Adrenal gland (tissue), 12 donors: Measurements from ENCODE around the gene PIAS1. TPM values are rescaled to one million over a fixed set of nuclear protein-coding genes. Genes with fewer than 3 reads are reported as not detected.

Experiments used
- DNase-seq, 7 donors: peaks; one replicate each; pipeline ENCODE4 v3.0.0-alpha.2; 2019 to 2020
- H3K27ac ChIP-seq, 5 donors: fragments of 200-600 bp; sonication (generic) in 4 of 5; 1 replicate in 3 of 5; 2 replicates in 2 of 5; pipeline versions ENCODE4 v1.5.1 to v1.8.0; 2016 to 2020; ENCODE audit warnings: mild to moderate bottlenecking in 1 of 5
- H3K27me3 ChIP-seq: fragments of 200-600 bp; 2 replicates; pipeline ENCODE4 v1.8.0; 2021
- H3K36me3 ChIP-seq, 2 donors: fragments of 200-600 bp; replicated peaks in 1 of 2; 1 replicate in 1 of 2; 2 replicates in 1 of 2; pipeline versions ENCODE4 v1.5.1 to v1.8.0; 2018 to 2022
- H3K4me1 ChIP-seq, 2 donors: fragments of 200-600 bp; replicated peaks in 1 of 2; 1 replicate in 1 of 2; 2 replicates in 1 of 2; pipeline versions ENCODE4 v1.5.1 to v1.8.0; 2018 to 2021
- H3K4me3 ChIP-seq, 4 donors: fragments of 200-600 bp; sonication (generic) in 3 of 4; one replicate each; pipeline ENCODE4 v1.5.1; 2016 to 2018
- H3K9me3 ChIP-seq, 3 donors: fragments of 200-600 bp; sonication (generic) in 1 of 3; replicated peaks in 1 of 3; 1 replicate in 2 of 3; 2 replicates in 1 of 3; pipeline versions ENCODE4 v1.5.1 to v1.8.0; 2016 to 2021
- CTCF ChIP-seq, 6 experiments: fragments of 450-650 bp in 4 of 6; fragments of 200-600 bp in 2 of 6; sonication (generic) in 1 of 6; IDR thresholded peaks; 1 replicate in 5 of 6; 2 replicates in 1 of 6; pipeline versions ENCODE4 v1.5.1 to v1.8.0; 2016 to 2021; ENCODE audit warnings: antibody characterized with exemption in 6 of 6, mild to moderate bottlenecking in 2 of 6, moderate library complexity in 1 of 6
- POLR2A ChIP-seq, 2 donors: fragments of 450-650 bp; IDR thresholded peaks; one replicate each; pipeline ENCODE4 v1.6.1; 2017; ENCODE audit warnings: antibody characterized with exemption in 2 of 2, mild to moderate bottlenecking in 2 of 2, moderate library complexity in 1 of 2
- whole genome bisulfite sequencing, 4 donors: extraction: QIAGEN DNeasy Blood & Tissue Kit in 2 of 4; methylation state at CpG; one replicate each; pipeline versions ENCODE4 v1.1.5 to v1.1.7; 2013 to 2017; 5-methylcytosine and 5-hydroxymethylcytosine counted together
- intact Hi-C, 2 donors: fragments of 100-400 bp; cut with DNase I; formaldehyde crosslinking; loops; one replicate each; pipeline versions ENCODE4 v1.14.1 to v1.15.0; 2022 to 2023
- polyA plus RNA-seq, 3 donors: library from polyadenylated mRNA; stranded (reverse); fragments of 200-250 nt in 2 of 3; fragments of 350-450 nt in 1 of 3; fragmentation: Illumina TruSeq in 1 of 3; extraction: RNeasy Lipid Tissue Mini Kit (QIAGEN cat#74804) in 1 of 3; gene quantifications; one replicate each; pipeline ENCODE4 v1.2.3, GENCODE V29; 2013 to 2014
- total RNA-seq, 9 donors: library from RNA; depleted of rRNA in 4 of 9; stranded (reverse); fragments of >200 nt in 4 of 9; fragments of 120-200 nt in 1 of 9; fragmentation: NEBNext Ultra II Directional in 1 of 9; extraction: Animal tissue kit (Norgen Biotek cat#: 25700) in 1 of 9; gene quantifications; one replicate each; pipeline versions ENCODE4 v1.1.0 to v1.2.4, GENCODE V29; 2013 to 2023
- donor health status: healthy with polysubstance abuse.
- donor health status: Bipolar disorder and iron deficiency.
- donor health status: DM: yes; HTN: yes; CAD: no.
- donor health status: DM: no; HTN: no; CAD: no.
- donor health status: DM: no; HTN: no; CAD: no.
- donor health status: DM: yes; HTN: yes; CAD: no.

PIAS1 gene
- total and polyA plus RNA-seq, 12 donors, result 12.7 to 60.0 (median 38.8) TPM

- peaks cover 0 to 9% of the 10 kb centered on the region in 2 donors for H3K4me1 ChIP-seq
- H3K36me3 ChIP-seq, result no peaks in the 10 kb centered on the region
- no peaks in the 10 kb centered on the region for H3K9me3 ChIP-seq
- H3K4me3 ChIP-seq, result no peak overlapping the region
- DNase-seq, result no peak
- intact Hi-C loops, result no loop called here
- no peak overlapping the region for H3K27ac ChIP-seq
- TF ChIP-seq CTCF (IDR thresholded peaks at IDR 0.05) (no peak), POLR2A (IDR thresholded peaks at IDR 0.05) (no peak)
- no peaks in the 10 kb centered on the region for H3K27me3 ChIP-seq
Measured at GRCh38 chr15:68107142-68107541, 53.0 kb downstream of the PIAS1 start.

GRCh38 chr15:68112706-68113105 is 58.6 kb downstream of the PIAS1 start:
- Histone ChIP-seq H3K27ac (peak overlapping the region in 1 of 5 donors; percentile 65), H3K4me3 (no peak overlapping the region), H3K9me3 (no peaks in the 10 kb centered on the region), H3K36me3 (no peaks in the 10 kb centered on the region), H3K4me1 (peaks cover 11 to 40% of the 10 kb centered on the region in 2 donors), H3K27me3 (no peaks in the 10 kb centered on the region)
- TF ChIP-seq POLR2A (IDR thresholded peaks at IDR 0.05), result no peak
- WGBS, 4 donors, result 60 to 65% (median 63%) methylated on average over 3 of the region's 3 CpGs
- no peak for DNase-seq
- intact Hi-C loops, result loop anchor here in 1 of 2 donors (10.0 kb wide), 1 partner anchor 58 kb away; the partner anchor contains the start of gene PIAS1

- Histone ChIP-seq H3K27me3 (no peaks in the 10 kb centered on the region), H3K27ac (peak overlapping the region in 3 of 5 donors; percentile 35 to 65 (median 46)), H3K9me3 (no peaks in the 10 kb centered on the region), H3K4me3 (no peak overlapping the region), H3K36me3 (no peaks in the 10 kb centered on the region), H3K4me1 (peaks cover 11 to 40% of the 10 kb centered on the region in 2 donors)
- intact Hi-C loops, result loop anchor here in 1 of 2 donors (10.0 kb wide), 1 partner anchor 58 kb away; the partner anchor contains the start of gene PIAS1
- peak in 2 of 7 donors; percentile 17 to 21 for DNase-seq
- TF ChIP-seq CTCF (IDR thresholded peaks at IDR 0.05), result no peak
- TF ChIP-seq POLR2A (IDR thresholded peaks at IDR 0.05), result no peak
Measured at GRCh38 chr15:68113273-68113672, 59.2 kb downstream of the PIAS1 start.

GRCh38 chr15:68113751-68114150 is 59.6 kb downstream of the PIAS1 start:
- Histone ChIP-seq H3K4me1 (peaks cover 11 to 40% of the 10 kb centered on the region in 2 donors), H3K27ac (peak overlapping the region in 2 of 5 donors; percentile 65 to 67), H3K4me3 (peak overlapping the region in 1 of 4 donors; percentile 43), H3K27me3 (no peaks in the 10 kb centered on the region), H3K9me3 (no peaks in the 10 kb centered on the region), H3K36me3 (no peaks in the 10 kb centered on the region)
- WGBS, 4 donors, result 0 to 7% (median 3%) methylated on average over 1 of the region's 1 CpG
- no peak for TF ChIP-seq POLR2A (IDR thresholded peaks at IDR 0.05)
- no peak for TF ChIP-seq CTCF (IDR thresholded peaks at IDR 0.05)
- DNase-seq, result no peak
- intact Hi-C loops, result loop anchor here in 1 of 2 donors (10.0 kb wide), 1 partner anchor 59 kb away; the partner anchor contains the start of gene PIAS1

- Histone ChIP-seq H3K27ac (peak overlapping the region in 3 of 5 donors; percentile 45 to 67 (median 65)), H3K36me3 (no peaks in the 10 kb centered on the region), H3K27me3 (no peaks in the 10 kb centered on the region), H3K4me3 (peak overlapping the region in 2 of 4 donors; percentile 1 to 43), H3K9me3 (no peaks in the 10 kb centered on the region), H3K4me1 (peaks cover 11 to 40% of the 10 kb centered on the region in 2 donors)
- TF ChIP-seq CTCF (IDR thresholded peaks at IDR 0.05) (no peak), POLR2A (IDR thresholded peaks at IDR 0.05) (no peak)
- no peak for DNase-seq
- 0 to 4% (median 1%) methylated on average over 1 of the region's 1 CpG for WGBS, 4 donors
- intact Hi-C loops, result loop anchor here in 1 of 2 donors (10.0 kb wide), 1 partner anchor 60 kb away; the partner anchor contains the start of gene PIAS1
Measured at GRCh38 chr15:68114356-68114755, 60.2 kb downstream of the PIAS1 start.
